Cardiac fibroblast (primary cell): ENCODE results near the gene SLC6A5.
"Not testable (repeated sequence)": the region's sequence is repeated elsewhere in the genome, so short reads cannot be mapped to it uniquely, and the experiment has no call there.

ENCODE experiments used
- DNase-seq, 2 donors: peaks; one replicate each; pipeline versions ENCODE4 v3.0.0 to v3.0.0-alpha.2; 2010; ENCODE audit warnings: low read depth in 2 of 2
- H3K4me3 ChIP-seq, 2 donors: replicated peaks in 1 of 2; 1 replicate in 1 of 2; 2 replicates in 1 of 2; pipeline ENCODE4 v1.5.1; 2011; ENCODE audit warnings: low read depth in 2 of 2, low read length in 2 of 2, mild to moderate bottlenecking in 2 of 2, moderate library complexity in 1 of 2
- CTCF ChIP-seq: IDR thresholded peaks from one replicate; pipeline ENCODE4 v1.5.1; 2011; ENCODE audit warnings: low read depth, mild to moderate bottlenecking, low read length, inconsistent platforms

SLC6A5 gene

GRCh38 chr11:20599221-20600019, at the start of gene SLC6A5:
SLC6A5 (plus strand) TSS chr11:20599608; CDS start chr11:20599673, 65 bp downstream.
- no peak for TF ChIP-seq CTCF
- DNase-seq, result peak; percentile 47 to 49
- no peak within 1 kb of the TSS for H3K4me3 ChIP-seq

- no peak overlapping the region for H3K4me3 ChIP-seq
- DNase-seq, result no peak
- TF ChIP-seq CTCF, result no peak
Observed at GRCh38 chr11:20551096-20551495, 48.3 kb upstream of the SLC6A5 start.

GRCh38 chr11:20555783-20556182, 43.6 kb upstream of the SLC6A5 start:
- TF ChIP-seq CTCF, result no peak
- no peak overlapping the region for H3K4me3 ChIP-seq
- DNase-seq, result no peak

- DNase-seq, result not testable (repeated sequence)
Observed at GRCh38 chr11:20556396-20556795, 43.0 kb upstream of the SLC6A5 start.

GRCh38 chr11:20558741-20559140, 40.7 kb upstream of the SLC6A5 start:
- no peak for TF ChIP-seq CTCF
- no peak for DNase-seq
- no peak overlapping the region for H3K4me3 ChIP-seq

More at GRCh38 chr11:20556396-20556795, 43.0 kb upstream of the SLC6A5 start:
- not testable (repeated sequence) for H3K4me3 ChIP-seq

GRCh38 chr11:20559523-20560300, 39.7 kb upstream of the SLC6A5 start:
- no peak overlapping the region for H3K4me3 ChIP-seq
- TF ChIP-seq CTCF, result no peak
- DNase-seq, result no peak

- no peak for DNase-seq
- no peak overlapping the region for H3K4me3 ChIP-seq
- no peak for TF ChIP-seq CTCF
Observed at GRCh38 chr11:20561915-20562314, 37.5 kb upstream of the SLC6A5 start.
